ENCODE measurements around the gene SUPT16H. TPM values are rescaled to one million over a fixed set of nuclear protein-coding genes. Genes with fewer than 3 reads are reported as not detected.
"Not testable (repeated sequence)": the region's sequence is repeated elsewhere in the genome, so short reads cannot be mapped to it uniquely, and the experiment has no call there.

The SUPT16H gene
- total RNA-seq, 2 donors from 2014 or later: 50.3 to 83.2 TPM

- Histone ChIP-seq H3K36me3 (peaks cover 0 to 8% of the 10 kb centered on the region in 2 donors), H3K4me3 (no peak overlapping the region), H3K27ac (no peak overlapping the region), H3K4me1 (replicated peaks) (no peaks in the 10 kb centered on the region), H3K27me3 (replicated peaks; ENCODE audit: insufficient read depth) (no peaks in the 10 kb centered on the region), H3K9me3 (no peaks in the 10 kb centered on the region)
- intact Hi-C loops (cut with DNase I): no loop called here
- DNase-seq (ENCODE audit: low spot score): no peak
- TF ChIP-seq POLR2AphosphoS5 (IDR thresholded peaks at IDR 0.05) (no peak), POLR2A (IDR thresholded peaks at IDR 0.05) (no peak)
- TF ChIP-seq, protein P1, sequence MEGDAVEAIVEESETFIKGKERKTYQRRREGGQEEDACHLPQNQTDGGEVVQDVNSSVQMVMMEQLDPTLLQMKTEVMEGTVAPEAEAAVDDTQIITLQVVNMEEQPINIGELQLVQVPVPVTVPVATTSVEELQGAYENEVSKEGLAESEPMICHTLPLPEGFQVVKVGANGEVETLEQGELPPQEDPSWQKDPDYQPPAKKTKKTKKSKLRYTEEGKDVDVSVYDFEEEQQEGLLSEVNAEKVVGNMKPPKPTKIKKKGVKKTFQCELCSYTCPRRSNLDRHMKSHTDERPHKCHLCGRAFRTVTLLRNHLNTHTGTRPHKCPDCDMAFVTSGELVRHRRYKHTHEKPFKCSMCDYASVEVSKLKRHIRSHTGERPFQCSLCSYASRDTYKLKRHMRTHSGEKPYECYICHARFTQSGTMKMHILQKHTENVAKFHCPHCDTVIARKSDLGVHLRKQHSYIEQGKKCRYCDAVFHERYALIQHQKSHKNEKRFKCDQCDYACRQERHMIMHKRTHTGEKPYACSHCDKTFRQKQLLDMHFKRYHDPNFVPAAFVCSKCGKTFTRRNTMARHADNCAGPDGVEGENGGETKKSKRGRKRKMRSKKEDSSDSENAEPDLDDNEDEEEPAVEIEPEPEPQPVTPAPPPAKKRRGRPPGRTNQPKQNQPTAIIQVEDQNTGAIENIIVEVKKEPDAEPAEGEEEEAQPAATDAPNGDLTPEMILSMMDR (IDR thresholded peaks at IDR 0.05): no peak
- WGBS: 83% methylated on average over 1 of the region's 1 CpG
Measured at GRCh38 chr14:21373980-21374379, 9.8 kb downstream of the SUPT16H start.

DNA sequence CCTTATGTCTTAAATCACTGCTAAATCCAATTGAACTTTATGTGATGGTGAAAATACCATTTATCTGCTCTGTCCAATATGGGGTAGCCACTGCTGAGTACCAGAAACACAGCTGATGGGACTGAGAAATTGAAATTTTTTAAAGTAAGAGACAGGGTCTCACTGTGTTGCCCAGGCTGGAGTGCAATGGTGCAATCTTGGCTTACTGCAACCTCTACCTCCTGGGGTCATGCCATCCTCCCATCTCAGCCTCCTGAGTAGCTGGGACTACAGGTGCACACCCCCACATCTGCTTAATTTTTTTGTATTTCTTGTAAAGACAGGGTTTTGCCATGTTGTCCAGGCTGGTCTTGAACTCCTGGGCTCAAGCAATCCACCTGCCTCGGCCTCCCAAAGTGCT, 11.0 kb downstream of the SUPT16H start:
- H3K4me1 ChIP-seq (replicated peaks); DNase-seq (ENCODE audit: low spot score); H3K27me3 ChIP-seq (replicated peaks; ENCODE audit: insufficient read depth); H3K36me3 ChIP-seq; intact Hi-C loops (cut with DNase I); H3K4me3 ChIP-seq; H3K27ac ChIP-seq; H3K9me3 ChIP-seq: not testable (repeated sequence)
- WGBS: 94% methylated on average over 1 of the region's 1 CpG

GRCh38 chr14:21369949-21370679, 13.7 kb downstream of the SUPT16H start:
- intact Hi-C loops (cut with DNase I): no loop called here
- Histone ChIP-seq H3K4me1 (replicated peaks) (no peaks in the 10 kb centered on the region), H3K9me3 (no peaks in the 10 kb centered on the region), H3K4me3 (no peak overlapping the region), H3K27ac (no peak overlapping the region), H3K27me3 (replicated peaks; ENCODE audit: insufficient read depth) (no peaks in the 10 kb centered on the region), H3K36me3 (peaks cover 8 to 14% of the 10 kb centered on the region in 2 donors)
- TF ChIP-seq POLR2A (IDR thresholded peaks at IDR 0.05): no peak
- TF ChIP-seq, protein P1 (IDR thresholded peaks at IDR 0.05): no peak
- TF ChIP-seq POLR2AphosphoS5 (IDR thresholded peaks at IDR 0.05): no peak
- no peak for DNase-seq (ENCODE audit: low spot score)
- 60% methylated on average over 4 of the region's 4 CpGs for WGBS

DNA sequence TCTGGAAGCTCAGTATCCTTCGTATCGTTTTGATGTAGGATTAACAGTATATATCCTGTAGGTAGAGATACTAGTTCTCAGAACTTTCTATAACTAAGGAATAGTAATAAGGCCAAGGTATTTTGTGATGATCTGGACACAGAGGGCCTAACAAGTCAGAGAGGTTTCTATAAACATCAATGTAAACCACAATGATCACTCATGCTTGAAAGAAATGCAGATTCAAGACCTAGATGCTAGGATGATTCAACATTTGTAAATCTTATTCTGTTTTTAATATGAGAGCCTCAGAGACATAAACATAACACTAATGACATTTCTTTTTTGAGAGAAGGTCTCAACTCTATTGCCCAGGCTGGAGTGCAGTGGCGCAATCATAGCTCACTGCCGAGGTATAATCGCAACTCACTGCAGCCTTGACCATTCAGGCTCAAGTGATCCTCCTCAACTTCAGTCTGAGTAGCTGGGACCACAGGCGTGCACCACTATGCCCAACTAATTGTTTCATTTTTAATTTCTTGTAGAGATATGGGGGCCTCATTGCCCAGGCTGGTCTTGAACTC, 16.2 kb downstream of the SUPT16H start:
- Histone ChIP-seq H3K9me3 (no peaks in the 10 kb centered on the region), H3K27me3 (replicated peaks; ENCODE audit: insufficient read depth) (no peaks in the 10 kb centered on the region), H3K27ac (no peak overlapping the region), H3K4me3 (no peak overlapping the region), H3K36me3 (peaks cover 12 to 17% of the 10 kb centered on the region in 2 donors), H3K4me1 (replicated peaks) (no peaks in the 10 kb centered on the region)
- TF ChIP-seq POLR2AphosphoS5 (IDR thresholded peaks at IDR 0.05) (no peak), POLR2A (IDR thresholded peaks at IDR 0.05) (no peak)
- no peak for DNase-seq (ENCODE audit: low spot score)
- intact Hi-C loops (cut with DNase I): no loop called here
- WGBS: 94% methylated on average over 6 of the region's 6 CpGs

DNA sequence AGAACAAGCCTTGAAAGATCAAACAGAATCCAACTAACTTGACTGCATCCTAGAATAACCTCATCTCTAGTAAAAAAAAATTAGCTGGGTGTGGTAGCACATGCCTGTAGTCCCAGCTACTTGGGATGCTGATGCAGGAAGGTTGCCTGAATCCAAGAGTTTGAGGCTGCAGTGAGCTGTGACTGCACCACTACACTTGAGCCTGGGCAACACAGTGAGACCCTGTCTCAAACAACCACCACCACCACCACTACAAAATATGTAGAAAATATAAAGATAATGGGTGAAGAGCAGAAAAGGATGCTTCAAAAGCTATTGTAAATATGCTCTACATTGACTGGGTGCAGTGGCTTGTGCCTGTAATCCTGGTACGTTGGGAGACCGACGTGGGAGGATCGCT, 27.3 kb downstream of the SUPT16H start:
- WGBS: 93% methylated on average over 4 of the region's 4 CpGs
- Histone ChIP-seq H3K4me1 (replicated peaks) (no peaks in the 10 kb centered on the region), H3K9me3 (no peaks in the 10 kb centered on the region), H3K27ac (no peak overlapping the region), H3K4me3 (no peak overlapping the region), H3K36me3 (peaks cover 22 to 29% of the 10 kb centered on the region in 2 donors), H3K27me3 (replicated peaks; ENCODE audit: insufficient read depth) (no peaks in the 10 kb centered on the region)
- no peak for DNase-seq (ENCODE audit: low spot score)
- intact Hi-C loops (cut with DNase I): no loop called here
- TF ChIP-seq POLR2A (IDR thresholded peaks at IDR 0.05): no peak

DNA sequence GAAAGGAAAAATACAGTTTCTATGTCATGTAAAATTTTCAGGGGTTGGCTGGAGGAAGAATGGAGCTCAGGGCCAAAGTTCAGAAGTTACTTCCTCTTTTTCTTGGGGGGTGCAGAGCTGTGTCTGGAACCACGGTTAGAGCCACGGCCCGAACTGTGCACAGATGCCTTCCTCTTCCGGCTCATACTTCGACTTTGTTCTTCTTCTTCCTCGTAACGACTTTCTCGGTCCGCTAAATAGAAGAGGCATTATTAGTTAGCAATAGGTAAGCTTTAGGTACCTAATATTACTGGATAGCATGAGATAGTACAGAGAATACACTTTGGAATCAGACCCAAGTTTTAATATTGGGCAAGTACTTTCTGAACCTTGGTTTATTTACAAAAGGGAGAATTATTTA, 31.2 kb downstream of the SUPT16H start:
- Histone ChIP-seq H3K4me3 (no peak overlapping the region), H3K9me3 (no peaks in the 10 kb centered on the region), H3K27me3 (replicated peaks; ENCODE audit: insufficient read depth) (no peaks in the 10 kb centered on the region), H3K4me1 (replicated peaks) (no peaks in the 10 kb centered on the region), H3K27ac (no peak overlapping the region), H3K36me3 (peaks cover 11 to 18% of the 10 kb centered on the region in 2 donors)
- DNase-seq (ENCODE audit: low spot score): no peak
- WGBS: 71% methylated on average over 9 of the region's 9 CpGs
- TF ChIP-seq POLR2AphosphoS5 (IDR thresholded peaks at IDR 0.05): no peak
- TF ChIP-seq, protein P1 (IDR thresholded peaks at IDR 0.05): no peak
- TF ChIP-seq POLR2A (IDR thresholded peaks at IDR 0.05): no peak
- intact Hi-C loops (cut with DNase I): no loop called here

Measured in prostate gland (tissue), 2 donors.